ENCODE measurements around the gene RBFOX1. TPM values are rescaled to one million over a fixed set of nuclear protein-coding genes. Genes with fewer than 3 reads are reported as not detected.

RBFOX1 gene
- total RNA-seq, 3 donors from 2014 or later: 4.1 to 7.7 (median 5.1) TPM

GRCh38 chr16:7334801-7335560 lies 2.3 kb downstream of the RBFOX1 start:
- intact Hi-C loops (cut with DNase I, micrococcal nuclease): no loop called here
- Histone ChIP-seq H3K4me1 (ENCODE audit: low read depth) (no peaks in the 10 kb centered on the region), H3K9me3 (no peaks in the 10 kb centered on the region), H3K4me3 (no peak overlapping the region), H3K36me3 (ENCODE audit: low read depth) (no peaks in the 10 kb centered on the region)
- no peak for TF ChIP-seq CTCF (IDR thresholded peaks at IDR 0.05)
- ATAC-seq: no peak
- DNase-seq: no peak

- H3K36me3 ChIP-seq (ENCODE audit: low read depth): no peaks in the 10 kb centered on the region
- ATAC-seq: no peak
- intact Hi-C loops (cut with DNase I, micrococcal nuclease): no loop called here
- DNase-seq: no peak
- no peaks in the 10 kb centered on the region for H3K9me3 ChIP-seq
- H3K4me1 ChIP-seq (ENCODE audit: low read depth): no peaks in the 10 kb centered on the region
- TF ChIP-seq CTCF (IDR thresholded peaks at IDR 0.05): no peak
- no peak overlapping the region for H3K4me3 ChIP-seq
These were observed 3.5 kb downstream of the RBFOX1 start for GRCh38 chr16:7335991-7336634.

GRCh38 chr16:7336742-7337141 lies 4.1 kb downstream of the RBFOX1 start:
- Histone ChIP-seq H3K4me1 (ENCODE audit: low read depth) (no peaks in the 10 kb centered on the region), H3K4me3 (no peak overlapping the region), H3K9me3 (no peaks in the 10 kb centered on the region), H3K36me3 (ENCODE audit: low read depth) (no peaks in the 10 kb centered on the region)
- ATAC-seq (no peak), DNase-seq (no peak)
- TF ChIP-seq CTCF (IDR thresholded peaks at IDR 0.05): no peak
- intact Hi-C loops (cut with DNase I, micrococcal nuclease): no loop called here

- intact Hi-C loops (cut with DNase I, micrococcal nuclease): no loop called here
- Histone ChIP-seq H3K9me3 (no peaks in the 10 kb centered on the region), H3K4me1 (ENCODE audit: low read depth) (no peaks in the 10 kb centered on the region), H3K4me3 (no peak overlapping the region), H3K36me3 (ENCODE audit: low read depth) (no peaks in the 10 kb centered on the region)
- DNase-seq: no peak
- no peak for TF ChIP-seq CTCF (IDR thresholded peaks at IDR 0.05)
- ATAC-seq: no peak
These were observed 6.2 kb downstream of the RBFOX1 start for GRCh38 chr16:7338826-7339225.

GRCh38 chr16:7339700-7340099 lies 7.1 kb downstream of the RBFOX1 start:
- ATAC-seq: no peak
- TF ChIP-seq CTCF (IDR thresholded peaks at IDR 0.05): no peak
- intact Hi-C loops (cut with DNase I, micrococcal nuclease): no loop called here
- Histone ChIP-seq H3K9me3 (no peaks in the 10 kb centered on the region), H3K36me3 (ENCODE audit: low read depth) (no peaks in the 10 kb centered on the region), H3K4me3 (no peak overlapping the region), H3K4me1 (ENCODE audit: low read depth) (no peaks in the 10 kb centered on the region)
- no peak for DNase-seq
